K562 (cell line): ENCODE measurements around the gene PAX8. TPM values are rescaled to one million over a fixed set of nuclear protein-coding genes. Genes with fewer than 3 reads are reported as not detected.

ENCODE experiments used
- ATAC-seq: fragments of 200-7000 bp; cut with Tn5 transposase; 3 replicates; pipeline ENCODE4 v1.9.1; 2020; ENCODE audit warnings: moderate library complexity
- BruUV-seq: library from RNA; stranded (reverse); fragments of 400-500 nt; replicated peaks from 2 replicates; lab custom pipeline; 2021; lab: Mats Ljungman, UMichigan
- CTCF ChIA-PET: fragments of 300-600 bp; formaldehyde crosslinking; extraction: SDS; loops from one replicate; lab custom pipeline; 2021; ENCODE audit warnings: low intra/inter-chr PET ratio; lab: Yijun Ruan, JAX
- POLR2A ChIA-PET: fragments of 300-600, 350-650 bp; sonication (Branson Sonifier 250); formaldehyde crosslinking; extraction: SDS; loops from one replicate; lab custom pipeline; 2021; ENCODE audit warnings: antibody characterized with exemption, inconsistent platforms; lab: Yijun Ruan, JAX
- DNase-seq, 4 experiments: peaks; one replicate each; pipeline versions ENCODE4 v3.0.0 to v3.0.0-alpha.2; 2011 to 2018; ENCODE audit warnings: low spot score in 3 of 4, mixed read lengths in 3 of 4; ENCODE audit errors: extremely low read depth in 1 of 4
- FAIRE-seq: peaks from 2 replicates; lab custom pipeline; 2011; peaks lifted over from hg19 to GRCh38; lab: Jason Lieb, UNC
- H2AFZ ChIP-seq: 2 replicates; pipeline ENCODE4 v1.6.0; 2011; ENCODE audit warnings: low read depth, low read length, control low read depth, inconsistent platforms
- H3K27ac ChIP-seq: fragments of 200-600 bp; 3 replicates; pipeline ENCODE4 v1.8.0; 2011; ENCODE audit warnings: low read depth, mild to moderate bottlenecking, control low read depth, inconsistent platforms, low read length, moderate library complexity, mixed read lengths; ENCODE audit errors: extremely low read depth
- H3K27me3 ChIP-seq, 2 experiments: fragments of 300-600 bp in 1 of 2; 2 replicates in 1 of 2; 3 replicates in 1 of 2; pipeline versions ENCODE4 v1.6.0 to v1.8.0; 2011; ENCODE audit warnings: inconsistent platforms in 2 of 2, low read length in 2 of 2, mild to moderate bottlenecking in 1 of 2, mixed read lengths in 1 of 2, moderate library complexity in 1 of 2; ENCODE audit not compliant: control insufficient read depth in 2 of 2, insufficient read depth in 2 of 2
- H3K36me3 ChIP-seq: fragments of 300-600 bp; 3 replicates; pipeline ENCODE4 v1.8.0; 2011; ENCODE audit warnings: mild to moderate bottlenecking, low read length, inconsistent platforms; ENCODE audit not compliant: control insufficient read depth, insufficient read depth
- H3K4me1 ChIP-seq, 2 experiments: fragments of 200-600 bp in 1 of 2; replicated peaks in 1 of 2; 2 replicates in 1 of 2; 3 replicates in 1 of 2; pipeline versions ENCODE4 v1.5.1 to v1.8.0; 2011; ENCODE audit warnings: inconsistent platforms in 2 of 2, low read length in 2 of 2, mild to moderate bottlenecking in 1 of 2, mixed read lengths in 1 of 2, moderate library complexity in 1 of 2; ENCODE audit not compliant: control insufficient read depth in 2 of 2, insufficient read depth in 2 of 2
- H3K4me2 ChIP-seq: 2 replicates; pipeline ENCODE4 v1.6.1; 2011; ENCODE audit warnings: low read length, control low read depth, inconsistent platforms, mixed read lengths; ENCODE audit not compliant: insufficient read depth
- H3K4me3 ChIP-seq: fragments of 200-600 bp; sonication (generic), shearing (Covaris generic); 2 replicates; pipeline ENCODE4 v1.5.1; 2016; ENCODE audit warnings: control low read depth, inconsistent platforms
- H3K79me2 ChIP-seq: fragments of 200-600 bp; 3 replicates; pipeline ENCODE4 v1.8.0; 2011; ENCODE audit warnings: low read length, inconsistent platforms; ENCODE audit not compliant: control insufficient read depth, insufficient read depth
- H3K9ac ChIP-seq, 2 experiments: 2 replicates each; pipeline versions ENCODE4 v1.6.0 to v1.6.1; 2011; ENCODE audit warnings: low read depth in 2 of 2, low read length in 2 of 2, control low read depth in 1 of 2, inconsistent platforms in 1 of 2, mild to moderate bottlenecking in 1 of 2, mixed read lengths in 1 of 2; ENCODE audit not compliant: insufficient read depth in 1 of 2
- H3K9me1 ChIP-seq: one replicate; pipeline ENCODE4 v1.6.0; 2011; ENCODE audit warnings: inconsistent platforms, mild to moderate bottlenecking, low read length, moderate library complexity; ENCODE audit not compliant: control insufficient read depth, insufficient read depth
- H3K9me3 ChIP-seq: replicated peaks from 2 replicates; pipeline ENCODE4 v1.5.1; 2011; ENCODE audit warnings: low read depth, low read length, inconsistent platforms; ENCODE audit not compliant: control insufficient read depth, insufficient read depth
- H4K20me1 ChIP-seq: replicated peaks from 2 replicates; pipeline ENCODE4 v1.6.1; 2011; ENCODE audit warnings: low read length, inconsistent platforms, mixed read lengths; ENCODE audit not compliant: control insufficient read depth, insufficient read depth
- HDAC8 ChIP-seq: fragments of 450-650 bp; IDR thresholded peaks from 2 replicates; pipeline ENCODE4 v1.6.1; 2016; ENCODE audit warnings: mild to moderate bottlenecking, missing genetic modification characterization, moderate library complexity, missing compliant biosample characterization
- HES1 ChIP-seq: fragments of 450-650 bp; IDR thresholded peaks from 2 replicates; pipeline ENCODE4 v1.6.1; 2016; ENCODE audit warnings: low read depth, mild to moderate bottlenecking, moderate library complexity
- MLLT1 ChIP-seq, 2 experiments: fragments of 450-650 bp; IDR thresholded peaks; 2 replicates each; pipeline ENCODE4 v1.6.1; 2016
- NR4A1 ChIP-seq, 2 experiments: fragments of 250-450 bp in 1 of 2; fragments of 450-650 bp in 1 of 2; sonication (Bioruptor Pico) in 1 of 2; IDR thresholded peaks; 2 replicates each; pipeline versions ENCODE4 v1.4.0 to v1.6.1; 2016 to 2020; ENCODE audit warnings: mild to moderate bottlenecking in 2 of 2, missing compliant biosample characterization in 1 of 2, missing genetic modification characterization in 1 of 2, moderate library complexity in 1 of 2
- POLR2A ChIP-seq: fragments of 450-650 bp; conservative IDR thresholded peaks from 2 replicates; pipeline ENCODE4 v1.6.1; 2016
- POLR2AphosphoS5 ChIP-seq: IDR thresholded peaks from 2 replicates; pipeline ENCODE4 v1.6.1; 2011; ENCODE audit warnings: mild to moderate bottlenecking, low read depth, low read length, moderate library complexity; ENCODE audit not compliant: control insufficient read depth, insufficient read depth
- PURB ChIP-seq: sonication (generic); formaldehyde crosslinking; IDR thresholded peaks from 2 replicates; pipeline ENCODE4 v1.9.0; 2021; ENCODE audit warnings: low read depth, mild to moderate bottlenecking, missing genetic modification reagents
- ZNF780A ChIP-seq: fragments of 250-450 bp; sonication (Bioruptor Pico); IDR thresholded peaks from 2 replicates; pipeline ENCODE4 v1.5.0; 2021; ENCODE audit warnings: mild to moderate bottlenecking
- WGBS: fragments of 100-300 bp; shearing (Covaris generic); methylation state at CpG from one replicate; pipeline ENCODE4 v1.1.6; 2016; ENCODE audit warnings: low coverage, mixed read lengths; ENCODE audit not compliant: insufficient coverage; ENCODE audit errors: missing lambda C conversion rate; 5-methylcytosine and 5-hydroxymethylcytosine counted together
- in situ Hi-C: fragments of 300-500 bp; cut with MboI; formaldehyde crosslinking; loops from 4 replicates; pipeline ENCODE4 v1.15.0; 2018; ENCODE audit warnings: inconsistent platforms, mixed read lengths
- intact Hi-C: fragments of 100-400 bp; cut with micrococcal nuclease; formaldehyde crosslinking; loops from 2 replicates; pipeline ENCODE4 v1.14.2; 2022
- polyA plus RNA-seq, 8 experiments: library from polyadenylated mRNA; depleted of rRNA in 4 of 8; stranded (reverse) in 5 of 8; unstranded in 3 of 8; fragments of >200 nt; fragmentation: Nextera tagmentation in 2 of 8; fragmentation: Illumina TruSeq in 1 of 8; extraction: Ambion mirVana in 2 of 8; extraction: Trizol in 1 of 8; gene quantifications; 2 replicates each; pipeline versions ENCODE4 v1.2.1 to v1.2.3, GENCODE V29; 2011 to 2014; ENCODE audit warnings: inconsistent platforms in 1 of 8, missing spikeins in 1 of 8
- total RNA-seq, 7 experiments: library from RNA; depleted of rRNA in 6 of 7; stranded (reverse); fragments of >200 nt in 6 of 7; fragmentation: Illumina TruSeq in 2 of 7; extraction: Trizol in 2 of 7; gene quantifications; 2 replicates each; pipeline versions ENCODE4 v1.2.1 to v1.2.3, GENCODE V29; 2011 to 2021; ENCODE audit warnings: low replicate concordance in 1 of 7

Gene PAX8
- total and polyA plus RNA-seq, 9 of the 15 experiments (the other 6 are each of a cell fraction or from before 2014, with no cell fraction given): 0.13 to 2.1 (median 0.51) TPM

GRCh38 chr2:113219092-113219441 lies 59.7 kb downstream of the PAX8 start:
- ATAC-seq (no peak), DNase-seq (no peak), FAIRE-seq (no peak)
- Histone ChIP-seq H3K36me3 (no peaks in the 10 kb centered on the region), H3K4me3 (no peak overlapping the region), H3K9ac (no peak overlapping the region), H2AFZ (no peak overlapping the region), H3K9me3 (no peaks in the 10 kb centered on the region), H3K79me2 (no peaks in the 10 kb centered on the region), H4K20me1 (no peaks in the 10 kb centered on the region), H3K4me1 (peaks cover 10% of the 10 kb centered on the region in 2 experiments; a peak in 4 of 5 replicates), H3K4me2 (no peak overlapping the region), H3K27ac (no peak overlapping the region), H3K27me3 (0 out of 5 replicates have a peak, but pooled peaks cover 0 to 4% of the 10 kb centered on the region in 2 experiments), H3K9me1 (no peaks in the 10 kb centered on the region)
- WGBS: 55% methylated on average over 2 of the region's 2 CpGs
- no TSS peak for BruUV-seq
- POLR2A ChIA-PET: interaction anchor here (0.7 kb wide), 1 partner anchor 56 kb away, joined by 3 read pairs; no protein-coding TSS in a partner anchor
- TF ChIP-seq HDAC8 (tag) (no peak), POLR2A (no peak), MLLT1 (IDR thresholded peaks at IDR 0.05) (no peak), PURB (CRISPR knock-in tag) (no peak), POLR2AphosphoS5 (no peak), HES1 (no peak), NR4A1 (CRISPR knock-in tag; IDR thresholded peaks at IDR 0.05) (no peak), NR4A1 (tag; IDR thresholded peaks at IDR 0.05) (no peak), ZNF780A (CRISPR knock-in tag) (no peak)
- intact Hi-C loops (no loop called here), in situ Hi-C loops (no loop called here)
- CTCF ChIA-PET: no interaction called here
